Keratinocyte (primary cell): Measurements from ENCODE around the gene CLDN9.

Source experiments
- EZH2 ChIP-seq: IDR thresholded peaks from one replicate; pipeline ENCODE4 v1.6.1; 2012; ENCODE audit warnings: inconsistent platforms, mild to moderate bottlenecking, low read length, moderate library complexity
- TF ChIP-seq, protein P1 (sequence below), 3 experiments: IDR thresholded peaks in 1 of 3; conservative IDR thresholded peaks in 1 of 3; optimal IDR thresholded peaks in 1 of 3; 2 replicates in 2 of 3; 3 replicates in 1 of 3; pipeline versions ENCODE3 to v1.5.1; 2011; ENCODE audit warnings: low read length in 3 of 3, mild to moderate bottlenecking in 3 of 3, moderate library complexity in 2 of 3, control low read depth in 1 of 3, inconsistent platforms in 1 of 3; ENCODE audit not compliant: insufficient read depth in 2 of 3; ENCODE audit errors: extremely low read depth in 1 of 3

DNA sequence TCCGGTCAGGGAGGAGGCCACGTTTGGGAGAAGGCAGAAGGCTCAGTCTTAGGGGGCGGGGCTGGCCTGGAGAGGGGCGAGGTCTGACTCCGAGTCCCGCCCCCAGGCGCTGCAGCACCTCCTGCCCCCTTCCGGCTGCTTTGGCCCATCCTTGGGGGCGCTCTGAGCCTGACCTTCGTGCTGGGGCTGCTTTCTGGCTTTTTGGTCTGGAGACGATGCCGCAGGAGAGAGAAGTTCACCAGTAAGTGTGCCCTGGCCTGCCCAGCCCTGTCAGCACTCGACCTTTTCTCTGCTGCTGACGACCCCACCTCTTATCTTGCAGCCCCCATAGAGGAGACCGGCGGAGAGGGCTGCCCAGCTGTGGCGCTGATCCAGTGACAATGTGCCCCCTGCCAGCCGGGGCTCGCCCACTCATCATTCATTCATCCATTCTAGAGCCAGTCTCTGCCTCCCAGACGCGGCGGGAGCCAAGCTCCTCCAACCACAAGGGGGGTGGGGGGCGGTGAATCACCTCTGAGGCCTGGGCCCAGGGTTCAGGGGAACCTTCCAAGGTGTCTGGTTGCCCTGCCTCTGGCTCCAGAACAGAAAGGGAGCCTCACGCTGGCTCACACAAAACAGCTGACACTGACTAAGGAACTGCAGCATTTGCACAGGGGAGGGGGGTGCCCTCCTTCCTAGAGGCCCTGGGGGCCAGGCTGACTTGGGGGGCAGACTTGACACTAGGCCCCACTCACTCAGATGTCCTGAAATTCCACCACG lies 8.9 kb downstream of the CLDN9 start:
- TF ChIP-seq, protein P1, sequence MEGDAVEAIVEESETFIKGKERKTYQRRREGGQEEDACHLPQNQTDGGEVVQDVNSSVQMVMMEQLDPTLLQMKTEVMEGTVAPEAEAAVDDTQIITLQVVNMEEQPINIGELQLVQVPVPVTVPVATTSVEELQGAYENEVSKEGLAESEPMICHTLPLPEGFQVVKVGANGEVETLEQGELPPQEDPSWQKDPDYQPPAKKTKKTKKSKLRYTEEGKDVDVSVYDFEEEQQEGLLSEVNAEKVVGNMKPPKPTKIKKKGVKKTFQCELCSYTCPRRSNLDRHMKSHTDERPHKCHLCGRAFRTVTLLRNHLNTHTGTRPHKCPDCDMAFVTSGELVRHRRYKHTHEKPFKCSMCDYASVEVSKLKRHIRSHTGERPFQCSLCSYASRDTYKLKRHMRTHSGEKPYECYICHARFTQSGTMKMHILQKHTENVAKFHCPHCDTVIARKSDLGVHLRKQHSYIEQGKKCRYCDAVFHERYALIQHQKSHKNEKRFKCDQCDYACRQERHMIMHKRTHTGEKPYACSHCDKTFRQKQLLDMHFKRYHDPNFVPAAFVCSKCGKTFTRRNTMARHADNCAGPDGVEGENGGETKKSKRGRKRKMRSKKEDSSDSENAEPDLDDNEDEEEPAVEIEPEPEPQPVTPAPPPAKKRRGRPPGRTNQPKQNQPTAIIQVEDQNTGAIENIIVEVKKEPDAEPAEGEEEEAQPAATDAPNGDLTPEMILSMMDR (optimal IDR thresholded peaks at IDR 0.05 in 1 of 3, IDR thresholded peaks at IDR 0.05 in 1 of 3, conservative IDR thresholded peaks at IDR 0.05 in 1 of 3; ENCODE audit: extremely low read depth in 1 of 3, insufficient read depth in 2 of 3, low read length in 3 of 3) = peak in 2 of 3 experiments; percentile 32 to 45
- TF ChIP-seq EZH2 = no peak
